Colon (tissue), 2 donors: ENCODE data around the gene RPUSD1.

Experiments used
- FAIRE-seq: peaks from 2 replicates; lab custom pipeline; 2012; peaks lifted over from hg19 to GRCh38; lab: Jason Lieb, UNC
- donor health status: control.
- donor health status: control.

RPUSD1 gene

DNA sequence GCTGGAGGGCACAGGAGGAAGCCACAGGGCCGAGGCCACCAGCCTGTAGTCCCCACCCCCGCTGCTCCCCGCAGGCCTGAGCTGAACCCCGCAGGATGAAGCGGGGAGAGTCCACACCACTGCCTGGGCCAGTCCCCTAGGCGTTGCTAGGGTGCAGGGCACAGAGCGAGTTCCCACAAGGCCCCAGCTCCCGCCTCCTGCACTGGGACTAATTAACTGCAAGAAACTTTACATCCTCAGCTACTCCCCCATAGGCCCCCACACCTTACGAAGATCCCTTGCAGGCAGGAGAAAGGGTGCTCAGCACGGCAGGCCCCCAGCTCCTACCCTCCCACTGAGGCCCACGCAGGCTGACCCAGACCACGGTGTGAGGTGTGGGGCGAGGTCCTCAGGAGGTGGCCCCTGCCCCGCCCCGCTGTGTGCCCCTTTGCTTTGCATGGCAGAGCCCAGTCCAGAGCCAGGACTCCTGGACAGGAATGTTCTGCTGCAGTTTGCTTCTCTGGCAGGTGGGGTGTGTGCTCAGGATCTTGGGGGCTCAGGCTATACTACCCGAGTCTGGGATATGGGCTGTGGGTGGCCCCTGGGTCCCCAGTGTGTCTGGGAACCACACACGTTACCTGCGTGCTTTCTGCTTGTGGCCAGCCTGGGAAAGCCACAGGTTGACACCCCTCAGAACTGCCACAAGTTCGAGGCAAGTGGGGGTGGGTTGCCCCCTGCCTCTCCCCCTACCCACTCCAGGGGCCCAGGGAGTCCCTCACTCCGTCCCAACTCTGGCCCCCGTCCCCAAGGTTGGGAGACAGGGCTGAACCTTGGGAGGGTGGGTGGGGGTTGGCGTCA lies 11.1 kb upstream of the RPUSD1 start:
- FAIRE-seq, result no peak

GRCh38 chr16:798666-799065 lies 10.5 kb upstream of the RPUSD1 start:
- FAIRE-seq, result no peak

- FAIRE-seq, result no peak
Observed at GRCh38 chr16:797686-798085, 9.5 kb upstream of the RPUSD1 start.

GRCh38 chr16:797120-797420 lies 8.9 kb upstream of the RPUSD1 start:
- no peak for FAIRE-seq

DNA sequence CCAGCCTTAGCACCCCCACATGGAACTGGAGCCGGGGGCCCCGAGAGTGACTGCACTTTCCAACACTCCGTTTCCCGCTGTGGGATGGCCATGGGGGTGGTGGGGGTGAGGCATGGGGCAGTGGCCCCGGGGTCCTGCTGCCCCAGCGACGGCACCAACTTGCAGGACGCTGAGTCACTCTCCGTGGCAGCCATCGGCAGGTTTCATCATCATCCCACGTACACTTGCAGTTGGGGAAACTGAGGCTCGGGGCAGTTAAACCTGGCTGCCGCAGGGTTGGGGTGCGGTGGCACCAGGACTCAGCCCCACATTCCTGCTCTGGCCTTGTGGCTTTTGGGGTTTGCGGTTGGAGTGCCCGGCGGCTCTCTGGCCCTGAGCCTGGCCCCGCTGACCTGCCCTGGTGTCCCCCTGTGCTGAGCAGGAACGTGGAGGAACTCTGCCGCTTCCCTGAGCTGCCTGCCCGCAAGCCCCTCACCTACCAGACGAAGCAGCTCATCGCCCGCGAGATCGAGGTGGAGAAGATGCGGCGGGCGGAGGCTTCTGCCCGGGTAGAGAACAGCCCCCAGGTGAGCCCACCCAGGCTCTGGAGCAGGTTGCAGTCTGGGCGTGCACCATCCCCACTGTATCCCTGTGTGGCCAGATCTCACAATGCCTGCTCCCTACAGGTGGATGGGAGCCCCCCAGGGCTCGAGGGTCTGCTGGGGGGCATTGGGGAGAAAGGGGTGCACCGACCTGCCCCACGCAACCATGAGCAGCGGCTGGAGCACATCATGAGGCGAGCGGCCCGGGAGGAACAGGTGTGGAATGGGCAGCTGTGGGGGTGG lies 8.3 kb upstream of the RPUSD1 start:
- FAIRE-seq, result no peak

- FAIRE-seq, result no peak
Observed at GRCh38 chr16:795580-796229, 7.5 kb upstream of the RPUSD1 start.

- FAIRE-seq, result no peak
Observed at GRCh38 chr16:794853-795466, 6.8 kb upstream of the RPUSD1 start.

- FAIRE-seq, result no peak
Observed at GRCh38 chr16:794091-794822, 6.1 kb upstream of the RPUSD1 start.

- FAIRE-seq, result no peak
Observed at GRCh38 chr16:793414-793813, 5.2 kb upstream of the RPUSD1 start.

- no peak for FAIRE-seq
Observed at GRCh38 chr16:792221-792995, 4.2 kb upstream of the RPUSD1 start.

GRCh38 chr16:791131-791530 lies 3.0 kb upstream of the RPUSD1 start:
- FAIRE-seq, result no peak

DNA sequence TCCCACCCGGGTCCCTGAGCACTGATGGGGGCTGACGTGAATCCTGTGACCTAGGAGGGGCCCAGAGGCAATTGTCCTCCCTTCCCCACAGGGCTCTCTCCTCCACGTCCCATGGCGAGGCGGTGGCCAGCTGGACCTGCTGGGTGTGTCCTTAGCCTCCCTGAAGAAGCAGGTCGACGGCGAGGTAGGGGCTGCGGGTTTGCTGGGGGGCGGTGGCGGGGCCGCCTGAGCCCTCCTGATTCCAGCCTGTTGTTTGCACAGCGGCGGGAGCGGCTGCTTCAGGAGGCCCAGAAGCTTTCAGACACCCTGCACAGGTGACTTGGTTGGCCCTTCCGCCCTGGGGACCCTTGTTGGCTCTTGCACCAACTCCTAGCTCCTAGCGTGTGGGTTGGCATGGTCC lies 1.9 kb upstream of the RPUSD1 start:
- FAIRE-seq, result no peak

DNA sequence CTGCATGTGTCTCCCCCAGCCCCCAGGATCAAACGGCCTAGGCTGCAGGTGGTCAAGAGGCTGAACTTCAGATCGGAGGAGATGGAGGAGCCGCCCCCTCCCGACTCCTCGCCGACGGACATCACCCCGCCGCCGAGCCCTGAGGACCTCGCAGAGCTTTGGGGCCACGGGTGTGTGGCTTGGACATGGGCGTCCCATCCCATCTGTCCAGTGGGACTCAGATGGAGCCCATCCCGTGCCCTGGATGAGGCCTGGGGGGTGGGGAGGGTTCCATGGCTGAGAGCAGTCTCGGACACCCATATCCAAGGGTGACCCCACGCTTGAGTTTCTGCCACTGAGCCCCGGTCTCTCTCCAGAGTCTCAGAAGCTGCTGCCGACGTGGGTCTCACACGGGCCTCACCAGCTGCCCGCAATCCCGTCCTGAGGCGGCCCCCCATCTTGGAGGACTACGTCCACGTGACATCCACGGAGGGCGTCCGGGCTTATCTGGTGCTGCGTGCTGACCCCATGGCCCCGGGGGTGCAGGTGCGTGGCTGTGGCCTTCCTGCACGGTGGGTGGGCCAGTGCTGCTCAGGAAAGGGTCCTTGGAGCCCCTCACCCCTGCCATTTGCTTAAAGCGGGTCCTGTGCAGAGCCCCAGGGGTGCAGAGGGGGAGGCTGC lies 1.1 kb upstream of the RPUSD1 start:
- no peak for FAIRE-seq

DNA sequence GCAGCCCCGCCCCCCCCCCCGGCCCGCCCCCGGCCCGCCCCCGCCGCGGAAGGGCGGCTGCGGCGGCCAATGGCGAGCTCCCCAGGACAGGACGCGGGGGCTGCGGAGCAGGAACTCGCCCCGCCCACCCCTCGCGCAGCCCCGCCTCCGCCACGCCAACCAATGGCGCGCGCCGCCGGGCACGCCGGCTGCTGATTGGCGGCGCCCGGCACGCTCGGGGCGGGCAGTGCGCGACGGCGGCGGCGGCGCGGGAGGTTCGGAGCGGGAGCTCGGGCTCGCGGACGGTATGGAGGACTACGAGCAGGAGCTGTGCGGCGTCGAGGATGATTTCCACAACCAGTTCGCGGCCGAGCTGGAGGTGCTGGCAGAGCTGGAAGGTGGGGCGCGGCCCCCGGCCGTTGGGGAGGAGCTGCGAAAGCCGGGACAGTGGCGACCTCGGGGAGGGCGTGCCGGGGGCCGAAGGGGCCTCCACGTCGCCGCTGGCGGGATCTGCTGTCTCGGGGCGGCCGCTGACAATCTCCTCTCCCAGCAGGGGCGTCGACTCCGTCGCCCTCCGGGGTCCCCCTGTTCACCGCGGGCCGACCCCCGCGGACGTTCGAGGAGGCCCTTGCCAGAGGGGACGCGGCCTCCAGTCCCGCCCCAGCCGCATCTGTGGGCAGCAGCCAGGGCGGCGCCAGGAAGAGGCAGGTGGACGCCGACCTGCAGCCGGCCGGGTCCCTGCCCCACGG lies 382 bp upstream of the RPUSD1 start, which contains the start of gene CHTF18:
Gene CHTF18 (plus strand): TSS at position 222 of the 728 bp plus-strand sequence. CDS start 65 bp downstream, at position 287.
- FAIRE-seq, result no peak

DNA sequence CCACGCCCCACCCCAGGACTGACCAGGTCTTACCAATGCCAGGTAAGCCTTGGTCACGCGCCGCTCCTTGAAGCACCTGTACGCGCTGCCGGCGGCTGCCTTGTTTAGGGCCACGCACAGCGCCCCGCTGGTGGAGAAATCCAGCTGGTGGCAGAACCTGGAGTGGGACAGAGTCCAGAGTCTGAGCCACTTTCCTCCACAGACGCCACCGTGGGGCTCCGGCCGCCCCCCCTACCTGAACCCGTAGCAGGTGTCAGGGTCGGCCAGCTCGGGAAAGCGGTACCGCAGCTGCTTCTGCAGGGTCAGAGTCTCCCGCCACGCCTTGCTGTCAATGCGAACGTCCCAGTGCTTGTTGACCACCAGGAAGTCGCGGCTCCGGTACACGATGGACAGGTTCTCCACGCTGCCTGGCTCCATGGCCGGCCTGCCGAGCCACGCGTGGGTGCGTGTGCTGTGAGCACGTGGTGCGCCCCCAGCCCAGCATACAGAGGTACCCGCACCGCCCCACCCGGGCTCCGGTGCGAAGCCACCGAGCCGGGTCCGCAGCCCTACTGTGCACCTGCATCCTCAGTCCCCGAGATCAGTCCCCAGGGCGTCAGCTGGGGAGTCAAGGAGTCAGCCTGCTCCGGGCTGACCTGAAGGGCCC lies 737 bp downstream of the RPUSD1 start:
- FAIRE-seq, result no peak

- no peak for FAIRE-seq
Observed at GRCh38 chr16:785563-786535, 2.3 kb downstream of the RPUSD1 start.

DNA sequence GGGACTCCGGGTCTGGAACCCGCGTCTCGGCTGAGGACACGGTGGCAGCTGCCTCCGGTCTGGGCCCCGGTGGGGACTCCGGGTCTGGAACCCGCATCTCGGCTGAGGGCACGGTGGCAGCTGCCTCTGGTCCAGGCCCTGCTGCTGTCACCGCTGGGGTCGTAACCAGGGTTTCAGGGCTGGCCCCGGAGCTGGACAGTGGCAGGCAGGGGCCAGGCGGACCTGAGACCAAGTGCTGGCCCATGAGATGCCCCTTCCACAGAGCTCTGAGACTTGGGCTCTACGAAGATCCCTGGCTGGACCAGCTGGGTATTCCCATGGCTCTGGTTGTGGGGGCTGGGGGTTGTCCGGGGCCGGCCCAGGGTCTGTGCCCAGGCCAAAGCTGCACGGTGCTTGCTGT lies 3.8 kb downstream of the RPUSD1 start:
- no peak for FAIRE-seq
